SK-N-SH (cell line): ENCODE data around the gene BEGAIN. TPM values are rescaled to one million over a fixed set of nuclear protein-coding genes. Genes with fewer than 3 reads are reported as not detected.

Experiments
- CTCF ChIA-PET: fragments of 300-600, 350-600 bp; formaldehyde crosslinking; extraction: SDS; loops from one replicate; lab custom pipeline; 2021; lab: Yijun Ruan, JAX
- POLR2A ChIA-PET: fragments of 350-600 bp; sonication (Branson Sonifier 250); formaldehyde crosslinking; extraction: SDS; loops from one replicate; lab custom pipeline; 2020; ENCODE audit warnings: antibody characterized with exemption, inconsistent platforms; lab: Yijun Ruan, JAX
- DNase-seq: peaks from one replicate; pipeline ENCODE4 v3.0.0; 2012
- H2AFZ ChIP-seq: fragments of 200-600 bp; sonication (generic); 2 replicates; pipeline ENCODE4 v1.8.1; 2016; ENCODE audit warnings: antibody characterized with exemption, mild to moderate bottlenecking, low read depth
- H3F3A ChIP-seq: fragments of 200-600 bp; sonication (generic); replicated peaks from 2 replicates; pipeline ENCODE3; 2016; ENCODE audit warnings: antibody characterized with exemption, mild to moderate bottlenecking; ENCODE audit not compliant: insufficient read depth
- H3K27ac ChIP-seq, 2 experiments: fragments of 200-500 bp in 1 of 2; fragments of 200-600 bp in 1 of 2; sonication (Bioruptor generic) in 1 of 2; sonication (generic), shearing (Covaris generic) in 1 of 2; 2 replicates each; pipeline versions ENCODE4 v1.5.1 to v1.6.1; 2014 to 2016; ENCODE audit warnings: low read depth in 2 of 2, inconsistent platforms in 1 of 2, low read length in 1 of 2, mild to moderate bottlenecking in 1 of 2, mixed read lengths in 1 of 2
- H3K27me3 ChIP-seq: fragments of 200-600 bp; sonication (generic), shearing (Covaris generic); 2 replicates; pipeline ENCODE4 v1.6.1; 2016; ENCODE audit warnings: mixed run types; ENCODE audit not compliant: insufficient read depth
- H3K36me3 ChIP-seq, 2 experiments: fragments of 200-500 bp in 1 of 2; fragments of 200-600 bp in 1 of 2; sonication (Bioruptor generic) in 1 of 2; sonication (generic) in 1 of 2; replicated peaks in 1 of 2; 2 replicates each; pipeline versions ENCODE3 to v1.5.1; 2014 to 2016; ENCODE audit warnings: low read length in 1 of 2, mild to moderate bottlenecking in 1 of 2; ENCODE audit not compliant: insufficient read depth in 2 of 2, control insufficient read depth in 1 of 2
- H3K4me1 ChIP-seq, 2 experiments: fragments of 200-500 bp in 1 of 2; fragments of 200-600 bp in 1 of 2; sonication (Bioruptor generic) in 1 of 2; sonication (generic), shearing (Covaris generic) in 1 of 2; 2 replicates each; pipeline versions ENCODE4 v1.5.1 to v1.6.1; 2014 to 2016; ENCODE audit warnings: low read depth in 1 of 2, low read length in 1 of 2, mixed run types in 1 of 2; ENCODE audit not compliant: insufficient read depth in 2 of 2, control insufficient read depth in 1 of 2
- H3K4me2 ChIP-seq: fragments of 200-600 bp; sonication (generic), shearing (Covaris generic); 2 replicates; pipeline ENCODE4 v1.6.1; 2017; ENCODE audit warnings: mixed run types
- H3K4me3 ChIP-seq, 2 experiments: fragments of 200-500 bp in 1 of 2; fragments of 200-600 bp in 1 of 2; sonication (Bioruptor generic) in 1 of 2; sonication (generic), shearing (Covaris generic) in 1 of 2; 2 replicates each; pipeline versions ENCODE4 v1.5.1 to v1.8.1; 2014 to 2016; ENCODE audit warnings: low read depth in 2 of 2, inconsistent platforms in 1 of 2, low read length in 1 of 2, mild to moderate bottlenecking in 1 of 2, mixed read lengths in 1 of 2, moderate library complexity in 1 of 2
- H3K79me2 ChIP-seq: fragments of 200-600 bp; sonication (generic); 2 replicates; pipeline ENCODE4 v1.8.1; 2017; ENCODE audit warnings: mild to moderate bottlenecking; ENCODE audit not compliant: insufficient read depth
- H3K9ac ChIP-seq: fragments of 200-600 bp; sonication (generic); 2 replicates; pipeline ENCODE4 v1.6.1; 2017; ENCODE audit warnings: mixed run types
- H3K9me2 ChIP-seq: fragments of 200-600 bp; sonication (generic); 2 replicates; pipeline ENCODE4 v1.6.1; 2017; ENCODE audit warnings: mixed run types
- H3K9me3 ChIP-seq: fragments of 200-600 bp; sonication (generic); 2 replicates; pipeline ENCODE4 v1.6.1; 2017; ENCODE audit warnings: mixed run types, mild to moderate bottlenecking, moderate library complexity
- H4K20me1 ChIP-seq: fragments of 200-600 bp; sonication (generic); 2 replicates; pipeline ENCODE4 v1.6.1; 2017; ENCODE audit warnings: mild to moderate bottlenecking, mixed run types; ENCODE audit not compliant: insufficient read depth
- ELF1 ChIP-seq: IDR thresholded peaks from 2 replicates; pipeline ENCODE4 v1.4.0; 2012
- FOXJ3 ChIP-seq: sonication (generic); formaldehyde crosslinking; IDR thresholded peaks from 2 replicates; pipeline ENCODE4 v1.5.1; 2020; ENCODE audit warnings: mild to moderate bottlenecking, missing genetic modification reagents
- JUND ChIP-seq: IDR thresholded peaks from 2 replicates; pipeline ENCODE4 v1.4.0; 2012
- NFIC ChIP-seq: IDR thresholded peaks from 2 replicates; pipeline ENCODE4 v1.4.0; 2012; ENCODE audit warnings: borderline replicate concordance
- POLR2AphosphoS5 ChIP-seq: IDR thresholded peaks from 2 replicates; pipeline ENCODE4 v1.6.1; 2012; ENCODE audit warnings: low read depth, low read length
- RFX5 ChIP-seq: IDR thresholded peaks from 2 replicates; pipeline ENCODE4 v1.6.1; 2012; ENCODE audit warnings: mild to moderate bottlenecking, improper control_type of control experiment, low read length
- RXRA ChIP-seq: IDR thresholded peaks from 2 replicates; pipeline ENCODE4 v1.4.0; 2012; ENCODE audit warnings: low read depth, mild to moderate bottlenecking, borderline replicate concordance
- SIN3A ChIP-seq: IDR thresholded peaks from 2 replicates; pipeline ENCODE4 v1.6.1; 2012; ENCODE audit warnings: low read depth, mild to moderate bottlenecking, low read length, moderate library complexity, borderline replicate concordance
- TAF1 ChIP-seq: IDR thresholded peaks from 2 replicates; pipeline ENCODE4 v1.6.1; 2012; ENCODE audit warnings: low read depth, mild to moderate bottlenecking, low read length, moderate library complexity, borderline replicate concordance
- TCF12 ChIP-seq: IDR thresholded peaks from 2 replicates; pipeline ENCODE4 v1.4.0; 2012
- TEAD4 ChIP-seq: IDR thresholded peaks from 2 replicates; pipeline ENCODE4 v1.4.0; 2012; ENCODE audit warnings: mild to moderate bottlenecking, borderline replicate concordance; ENCODE audit not compliant: insufficient read depth
- YY1 ChIP-seq: IDR thresholded peaks from 2 replicates; pipeline ENCODE4 v1.4.0; 2012; ENCODE audit warnings: low read depth, mild to moderate bottlenecking
- WGBS: methylation state at CpG from one replicate; pipeline ENCODE4 v1.1.6; 2017; ENCODE audit warnings: low lambda C conversion rate; 5-methylcytosine and 5-hydroxymethylcytosine counted together
- polyA plus RNA-seq, 3 experiments: library from polyadenylated mRNA; depleted of rRNA; stranded (reverse); fragments of >200 nt; gene quantifications; 2 replicates each; pipeline ENCODE4 v1.2.3, GENCODE V29; 2012
- TF ChIP-seq, protein P1 (sequence below): fragments of 200-600 bp; sonication (generic); IDR thresholded peaks from 2 replicates; pipeline ENCODE4 v1.6.1; 2017; ENCODE audit warnings: antibody characterized with exemption, mild to moderate bottlenecking, moderate library complexity
- TF ChIP-seq, protein P2 (sequence below): IDR thresholded peaks from 2 replicates; pipeline ENCODE4 v1.4.0; 2012; ENCODE audit warnings: low read depth
- TF ChIP-seq, protein P3 (sequence below): IDR thresholded peaks from 2 replicates; pipeline ENCODE4 v1.6.1; 2012; ENCODE audit warnings: mild to moderate bottlenecking, low read depth, low read length, moderate library complexity
- TF ChIP-seq, protein P4 (sequence below): fragments of 150-350 bp; IDR thresholded peaks from 2 replicates; pipeline ENCODE4 v1.6.1; 2016; ENCODE audit warnings: mild to moderate bottlenecking, low read depth, low read length

The BEGAIN gene
- polyA plus RNA-seq, 1 of the 3 experiments (the other 2 are of a cell fraction): 4.2 TPM

DNA sequence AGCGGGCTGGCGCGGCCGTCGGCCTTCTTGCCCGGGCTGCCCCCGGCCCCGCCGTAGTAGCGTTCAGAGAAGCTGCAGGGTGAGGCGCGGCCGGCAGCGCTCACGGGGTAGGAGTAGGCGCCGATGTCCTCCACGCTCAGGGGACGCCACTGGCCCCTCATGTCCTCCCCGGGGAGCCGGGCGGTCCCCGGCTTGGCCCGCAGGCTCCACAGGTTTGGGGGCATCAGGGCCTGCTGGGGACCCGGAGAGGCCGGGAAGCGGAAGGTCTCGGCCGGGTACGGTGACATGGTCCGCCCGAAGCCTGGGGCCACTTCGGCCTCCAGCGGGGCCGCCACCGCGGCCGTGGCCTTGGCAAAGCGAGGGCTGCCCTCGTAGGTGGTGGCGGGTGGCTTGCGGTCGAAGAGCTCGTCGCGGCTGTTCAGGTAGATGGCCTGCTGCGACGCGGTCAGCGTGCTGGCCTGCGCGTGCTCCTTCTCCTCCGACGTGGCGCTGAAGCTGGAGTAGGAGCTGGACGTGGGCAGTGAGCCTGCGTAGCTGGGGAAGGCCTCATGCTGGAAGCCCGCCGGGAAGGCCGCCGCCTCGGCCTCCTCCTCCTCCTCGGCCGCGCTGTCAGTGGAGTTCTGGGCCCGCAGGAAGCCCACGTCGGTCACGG is 48.7 kb downstream of the BEGAIN start:
- TF ChIP-seq FOXJ3 (no peak), YY1 (no peak), TEAD4 (no peak)
- CTCF ChIA-PET: interaction anchor here (2.1 to 11.4 kb wide), 2 partner anchors 107 to 154 kb away, joined by 7 to 82 read pairs; no protein-coding TSS in a partner anchor
- Histone ChIP-seq H3K79me2 (no peaks in the 10 kb centered on the region), H3K27ac (peak overlapping the region in 1 of 2 experiments; percentile 34; a peak in 1 of 4 replicates), H3K27me3 (no peaks in the 10 kb centered on the region), H2AFZ (no peak overlapping the region), H3K36me3 (peaks cover 0 to 3% of the 10 kb centered on the region in 2 experiments), H3F3A (no peaks in the 10 kb centered on the region), H3K4me2 (no peak overlapping the region), H3K9me3 (no peaks in the 10 kb centered on the region), H4K20me1 (no peaks in the 10 kb centered on the region), H3K4me3 (no peak overlapping the region), H3K9ac (no peak overlapping the region), H3K9me2 (no peaks in the 10 kb centered on the region), H3K4me1 (peaks cover 0 to 57% of the 10 kb centered on the region in 2 experiments; a peak in 1 of 4 replicates)
- WGBS: over 99% methylated on average over 27 of the region's 69 CpGs
- POLR2A ChIA-PET: interaction anchor here (12.0 kb wide), 1 partner anchor 98 kb away, joined by 91 read pairs; no protein-coding TSS in a partner anchor
- DNase-seq: peak; percentile 29

DNA sequence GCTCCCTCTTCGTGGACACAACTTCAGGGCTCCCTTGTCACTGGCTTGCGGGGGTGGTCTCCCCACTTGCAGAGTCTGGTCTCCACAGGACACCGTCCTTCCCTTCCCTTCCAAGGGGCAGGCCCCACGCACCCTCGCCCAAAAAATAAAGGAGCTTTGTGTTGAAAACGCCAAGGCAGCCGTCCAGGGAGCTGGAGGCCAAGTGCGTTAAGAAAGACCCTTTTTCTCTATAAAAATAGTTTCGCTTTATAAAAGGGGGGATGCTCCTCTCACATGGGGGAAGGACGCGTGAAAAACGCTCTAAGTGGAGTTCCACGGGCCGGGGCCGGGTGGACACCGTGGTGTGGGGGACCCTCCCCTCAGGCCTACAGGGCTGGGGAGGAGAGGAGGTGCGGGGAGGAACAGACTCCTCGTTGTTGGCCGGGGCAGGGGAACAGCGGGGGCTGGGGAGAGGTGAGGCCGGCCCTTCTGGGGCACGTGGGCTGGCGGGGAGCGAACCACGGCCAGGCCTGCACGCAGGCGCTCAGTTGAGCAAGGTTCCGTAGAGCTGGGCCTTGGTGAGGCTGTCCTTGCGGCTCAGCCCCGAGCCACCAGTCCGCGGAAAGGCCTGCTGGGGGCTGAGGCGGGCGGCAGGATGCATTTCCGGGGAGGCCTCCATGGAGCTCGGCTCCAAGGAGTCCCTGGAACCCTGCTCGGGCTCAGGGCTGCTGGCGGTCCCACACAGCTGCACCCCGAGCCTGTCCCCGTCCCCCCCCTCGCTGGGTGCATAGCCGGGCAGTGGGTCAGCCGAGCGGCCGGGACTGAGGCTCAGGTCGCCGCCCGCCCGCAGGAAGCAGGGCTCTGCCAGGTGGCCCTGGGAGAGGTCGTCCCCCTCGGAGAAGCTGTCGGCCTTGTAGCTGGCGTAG is 49.5 kb downstream of the BEGAIN start:
- POLR2A ChIA-PET: interaction anchor here (12.0 kb wide), 1 partner anchor 97 kb away, joined by 91 read pairs; no protein-coding TSS in a partner anchor
- peaks cover 0 to 58% of the 10 kb centered on the region in 2 experiments; a peak in 1 of 4 replicates for H3K4me1 ChIP-seq
- TF ChIP-seq, protein P1, sequence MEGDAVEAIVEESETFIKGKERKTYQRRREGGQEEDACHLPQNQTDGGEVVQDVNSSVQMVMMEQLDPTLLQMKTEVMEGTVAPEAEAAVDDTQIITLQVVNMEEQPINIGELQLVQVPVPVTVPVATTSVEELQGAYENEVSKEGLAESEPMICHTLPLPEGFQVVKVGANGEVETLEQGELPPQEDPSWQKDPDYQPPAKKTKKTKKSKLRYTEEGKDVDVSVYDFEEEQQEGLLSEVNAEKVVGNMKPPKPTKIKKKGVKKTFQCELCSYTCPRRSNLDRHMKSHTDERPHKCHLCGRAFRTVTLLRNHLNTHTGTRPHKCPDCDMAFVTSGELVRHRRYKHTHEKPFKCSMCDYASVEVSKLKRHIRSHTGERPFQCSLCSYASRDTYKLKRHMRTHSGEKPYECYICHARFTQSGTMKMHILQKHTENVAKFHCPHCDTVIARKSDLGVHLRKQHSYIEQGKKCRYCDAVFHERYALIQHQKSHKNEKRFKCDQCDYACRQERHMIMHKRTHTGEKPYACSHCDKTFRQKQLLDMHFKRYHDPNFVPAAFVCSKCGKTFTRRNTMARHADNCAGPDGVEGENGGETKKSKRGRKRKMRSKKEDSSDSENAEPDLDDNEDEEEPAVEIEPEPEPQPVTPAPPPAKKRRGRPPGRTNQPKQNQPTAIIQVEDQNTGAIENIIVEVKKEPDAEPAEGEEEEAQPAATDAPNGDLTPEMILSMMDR: no peak
- no peak for TF ChIP-seq YY1
- TF ChIP-seq ELF1: no peak
- no peak for TF ChIP-seq TCF12
- TF ChIP-seq, protein P2, sequence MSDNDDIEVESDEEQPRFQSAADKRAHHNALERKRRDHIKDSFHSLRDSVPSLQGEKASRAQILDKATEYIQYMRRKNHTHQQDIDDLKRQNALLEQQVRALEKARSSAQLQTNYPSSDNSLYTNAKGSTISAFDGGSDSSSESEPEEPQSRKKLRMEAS: no peak
- no peak for TF ChIP-seq NFIC
- TF ChIP-seq TAF1: no peak
- TF ChIP-seq JUND: no peak
- TF ChIP-seq RXRA: no peak
- TF ChIP-seq, protein P3, sequence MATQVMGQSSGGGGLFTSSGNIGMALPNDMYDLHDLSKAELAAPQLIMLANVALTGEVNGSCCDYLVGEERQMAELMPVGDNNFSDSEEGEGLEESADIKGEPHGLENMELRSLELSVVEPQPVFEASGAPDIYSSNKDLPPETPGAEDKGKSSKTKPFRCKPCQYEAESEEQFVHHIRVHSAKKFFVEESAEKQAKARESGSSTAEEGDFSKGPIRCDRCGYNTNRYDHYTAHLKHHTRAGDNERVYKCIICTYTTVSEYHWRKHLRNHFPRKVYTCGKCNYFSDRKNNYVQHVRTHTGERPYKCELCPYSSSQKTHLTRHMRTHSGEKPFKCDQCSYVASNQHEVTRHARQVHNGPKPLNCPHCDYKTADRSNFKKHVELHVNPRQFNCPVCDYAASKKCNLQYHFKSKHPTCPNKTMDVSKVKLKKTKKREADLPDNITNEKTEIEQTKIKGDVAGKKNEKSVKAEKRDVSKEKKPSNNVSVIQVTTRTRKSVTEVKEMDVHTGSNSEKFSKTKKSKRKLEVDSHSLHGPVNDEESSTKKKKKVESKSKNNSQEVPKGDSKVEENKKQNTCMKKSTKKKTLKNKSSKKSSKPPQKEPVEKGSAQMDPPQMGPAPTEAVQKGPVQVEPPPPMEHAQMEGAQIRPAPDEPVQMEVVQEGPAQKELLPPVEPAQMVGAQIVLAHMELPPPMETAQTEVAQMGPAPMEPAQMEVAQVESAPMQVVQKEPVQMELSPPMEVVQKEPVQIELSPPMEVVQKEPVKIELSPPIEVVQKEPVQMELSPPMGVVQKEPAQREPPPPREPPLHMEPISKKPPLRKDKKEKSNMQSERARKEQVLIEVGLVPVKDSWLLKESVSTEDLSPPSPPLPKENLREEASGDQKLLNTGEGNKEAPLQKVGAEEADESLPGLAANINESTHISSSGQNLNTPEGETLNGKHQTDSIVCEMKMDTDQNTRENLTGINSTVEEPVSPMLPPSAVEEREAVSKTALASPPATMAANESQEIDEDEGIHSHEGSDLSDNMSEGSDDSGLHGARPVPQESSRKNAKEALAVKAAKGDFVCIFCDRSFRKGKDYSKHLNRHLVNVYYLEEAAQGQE: no peak
- TF ChIP-seq RFX5: no peak
- no peak for TF ChIP-seq SIN3A
- TF ChIP-seq, protein P4, sequence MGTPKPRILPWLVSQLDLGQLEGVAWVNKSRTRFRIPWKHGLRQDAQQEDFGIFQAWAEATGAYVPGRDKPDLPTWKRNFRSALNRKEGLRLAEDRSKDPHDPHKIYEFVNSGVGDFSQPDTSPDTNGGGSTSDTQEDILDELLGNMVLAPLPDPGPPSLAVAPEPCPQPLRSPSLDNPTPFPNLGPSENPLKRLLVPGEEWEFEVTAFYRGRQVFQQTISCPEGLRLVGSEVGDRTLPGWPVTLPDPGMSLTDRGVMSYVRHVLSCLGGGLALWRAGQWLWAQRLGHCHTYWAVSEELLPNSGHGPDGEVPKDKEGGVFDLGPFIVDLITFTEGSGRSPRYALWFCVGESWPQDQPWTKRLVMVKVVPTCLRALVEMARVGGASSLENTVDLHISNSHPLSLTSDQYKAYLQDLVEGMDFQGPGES: no peak
- TF ChIP-seq POLR2AphosphoS5: no peak

More for the DNA sequence above, 49.5 kb downstream of the BEGAIN start:
- peak overlapping the region in 1 of 2 experiments; percentile 73; a peak in 2 of 4 replicates for H3K27ac ChIP-seq
- CTCF ChIA-PET: interaction anchor here (0.6 to 11.4 kb wide), 3 partner anchors 98 to 153 kb away, joined by 3 to 82 read pairs (median 5); no protein-coding TSS in a partner anchor
- no peak overlapping the region for H3K4me2 ChIP-seq
- no peaks in the 10 kb centered on the region for H3K27me3 ChIP-seq
- no peaks in the 10 kb centered on the region for H4K20me1 ChIP-seq
- H3K9ac ChIP-seq: no peak overlapping the region
- no peaks in the 10 kb centered on the region for H3K9me3 ChIP-seq
- DNase-seq: peak; percentile 39
- no peak overlapping the region for H2AFZ ChIP-seq
- H3K4me3 ChIP-seq: no peak overlapping the region
- H3F3A ChIP-seq: no peaks in the 10 kb centered on the region
- no peaks in the 10 kb centered on the region for H3K36me3 ChIP-seq
- WGBS: 89% methylated on average over 31 of the region's 53 CpGs
- H3K79me2 ChIP-seq: no peaks in the 10 kb centered on the region
- H3K9me2 ChIP-seq: no peaks in the 10 kb centered on the region
